Liver (tissue), 2 donors: Measurements from ENCODE around the gene DNAJC6.

ENCODE experiments used
- TF ChIP-seq, protein P1 (sequence below): fragments of 150-350 bp; IDR thresholded peaks from 2 replicates; pipeline ENCODE4 v1.5.1; 2017; ENCODE audit warnings: improper control_type of control experiment, low read depth, low read length; ENCODE audit not compliant: missing input control
- TF ChIP-seq, protein P2 (sequence below): IDR thresholded peaks from 2 replicates; pipeline ENCODE4 v1.6.1; 2016; ENCODE audit warnings: antibody characterized with exemption, mild to moderate bottlenecking
- donor health status: healthy.

DNA sequence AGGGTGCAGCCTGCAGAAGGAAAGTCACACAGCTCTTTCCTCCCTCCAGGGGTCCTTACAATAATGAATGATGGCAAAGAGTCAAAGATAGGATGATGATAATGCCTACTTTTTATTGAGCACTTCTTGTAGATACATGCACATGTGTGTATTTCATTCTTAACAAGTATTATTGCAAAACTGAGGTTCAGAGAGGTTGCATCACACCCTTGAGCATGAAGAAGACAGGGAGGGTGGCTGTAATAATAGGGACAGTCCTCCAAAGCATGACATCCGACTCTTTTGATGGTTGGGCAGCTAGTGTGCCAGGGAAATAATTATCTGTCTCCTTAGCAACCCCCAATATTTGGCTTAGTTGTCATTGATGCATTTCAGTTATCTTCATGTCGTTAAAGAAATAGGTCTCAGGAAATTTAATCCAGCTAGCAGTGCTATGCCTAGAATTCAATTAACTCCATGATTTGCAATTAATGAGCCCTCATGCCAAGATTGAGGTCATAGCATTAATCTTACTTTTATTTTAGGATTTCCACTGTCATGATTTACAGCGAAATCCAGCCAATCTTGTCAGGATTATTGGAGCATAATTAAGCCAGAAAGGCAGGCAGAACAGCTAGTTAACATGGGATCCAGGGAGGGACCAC, 35.0 kb downstream of the DNAJC6 start:
- TF ChIP-seq, protein P1, sequence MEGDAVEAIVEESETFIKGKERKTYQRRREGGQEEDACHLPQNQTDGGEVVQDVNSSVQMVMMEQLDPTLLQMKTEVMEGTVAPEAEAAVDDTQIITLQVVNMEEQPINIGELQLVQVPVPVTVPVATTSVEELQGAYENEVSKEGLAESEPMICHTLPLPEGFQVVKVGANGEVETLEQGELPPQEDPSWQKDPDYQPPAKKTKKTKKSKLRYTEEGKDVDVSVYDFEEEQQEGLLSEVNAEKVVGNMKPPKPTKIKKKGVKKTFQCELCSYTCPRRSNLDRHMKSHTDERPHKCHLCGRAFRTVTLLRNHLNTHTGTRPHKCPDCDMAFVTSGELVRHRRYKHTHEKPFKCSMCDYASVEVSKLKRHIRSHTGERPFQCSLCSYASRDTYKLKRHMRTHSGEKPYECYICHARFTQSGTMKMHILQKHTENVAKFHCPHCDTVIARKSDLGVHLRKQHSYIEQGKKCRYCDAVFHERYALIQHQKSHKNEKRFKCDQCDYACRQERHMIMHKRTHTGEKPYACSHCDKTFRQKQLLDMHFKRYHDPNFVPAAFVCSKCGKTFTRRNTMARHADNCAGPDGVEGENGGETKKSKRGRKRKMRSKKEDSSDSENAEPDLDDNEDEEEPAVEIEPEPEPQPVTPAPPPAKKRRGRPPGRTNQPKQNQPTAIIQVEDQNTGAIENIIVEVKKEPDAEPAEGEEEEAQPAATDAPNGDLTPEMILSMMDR, result no peak
- TF ChIP-seq, protein P2, sequence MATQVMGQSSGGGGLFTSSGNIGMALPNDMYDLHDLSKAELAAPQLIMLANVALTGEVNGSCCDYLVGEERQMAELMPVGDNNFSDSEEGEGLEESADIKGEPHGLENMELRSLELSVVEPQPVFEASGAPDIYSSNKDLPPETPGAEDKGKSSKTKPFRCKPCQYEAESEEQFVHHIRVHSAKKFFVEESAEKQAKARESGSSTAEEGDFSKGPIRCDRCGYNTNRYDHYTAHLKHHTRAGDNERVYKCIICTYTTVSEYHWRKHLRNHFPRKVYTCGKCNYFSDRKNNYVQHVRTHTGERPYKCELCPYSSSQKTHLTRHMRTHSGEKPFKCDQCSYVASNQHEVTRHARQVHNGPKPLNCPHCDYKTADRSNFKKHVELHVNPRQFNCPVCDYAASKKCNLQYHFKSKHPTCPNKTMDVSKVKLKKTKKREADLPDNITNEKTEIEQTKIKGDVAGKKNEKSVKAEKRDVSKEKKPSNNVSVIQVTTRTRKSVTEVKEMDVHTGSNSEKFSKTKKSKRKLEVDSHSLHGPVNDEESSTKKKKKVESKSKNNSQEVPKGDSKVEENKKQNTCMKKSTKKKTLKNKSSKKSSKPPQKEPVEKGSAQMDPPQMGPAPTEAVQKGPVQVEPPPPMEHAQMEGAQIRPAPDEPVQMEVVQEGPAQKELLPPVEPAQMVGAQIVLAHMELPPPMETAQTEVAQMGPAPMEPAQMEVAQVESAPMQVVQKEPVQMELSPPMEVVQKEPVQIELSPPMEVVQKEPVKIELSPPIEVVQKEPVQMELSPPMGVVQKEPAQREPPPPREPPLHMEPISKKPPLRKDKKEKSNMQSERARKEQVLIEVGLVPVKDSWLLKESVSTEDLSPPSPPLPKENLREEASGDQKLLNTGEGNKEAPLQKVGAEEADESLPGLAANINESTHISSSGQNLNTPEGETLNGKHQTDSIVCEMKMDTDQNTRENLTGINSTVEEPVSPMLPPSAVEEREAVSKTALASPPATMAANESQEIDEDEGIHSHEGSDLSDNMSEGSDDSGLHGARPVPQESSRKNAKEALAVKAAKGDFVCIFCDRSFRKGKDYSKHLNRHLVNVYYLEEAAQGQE, result no peak
